ENCODE results near the gene PPIG.

DNA sequence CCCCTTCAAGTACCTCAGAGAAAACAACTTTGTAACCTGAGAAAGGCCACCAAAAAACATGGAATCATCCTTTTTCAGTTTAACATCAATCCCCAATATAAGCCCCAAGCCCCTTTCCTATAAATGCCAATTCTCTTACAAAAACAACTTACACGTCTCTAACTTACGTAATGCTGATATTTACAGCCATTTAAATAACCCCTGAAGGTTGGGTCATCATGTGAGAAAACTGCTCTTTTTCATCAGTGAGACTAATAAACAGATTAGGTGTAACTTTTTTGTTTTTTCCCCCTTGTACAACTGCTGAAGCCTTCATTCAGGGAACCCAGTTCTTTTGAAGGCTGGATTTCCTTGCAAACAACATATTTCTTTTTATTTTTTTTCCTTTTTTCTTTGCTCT, 14.2 kb upstream of the PPIG start:
- TF ChIP-seq, protein P1, sequence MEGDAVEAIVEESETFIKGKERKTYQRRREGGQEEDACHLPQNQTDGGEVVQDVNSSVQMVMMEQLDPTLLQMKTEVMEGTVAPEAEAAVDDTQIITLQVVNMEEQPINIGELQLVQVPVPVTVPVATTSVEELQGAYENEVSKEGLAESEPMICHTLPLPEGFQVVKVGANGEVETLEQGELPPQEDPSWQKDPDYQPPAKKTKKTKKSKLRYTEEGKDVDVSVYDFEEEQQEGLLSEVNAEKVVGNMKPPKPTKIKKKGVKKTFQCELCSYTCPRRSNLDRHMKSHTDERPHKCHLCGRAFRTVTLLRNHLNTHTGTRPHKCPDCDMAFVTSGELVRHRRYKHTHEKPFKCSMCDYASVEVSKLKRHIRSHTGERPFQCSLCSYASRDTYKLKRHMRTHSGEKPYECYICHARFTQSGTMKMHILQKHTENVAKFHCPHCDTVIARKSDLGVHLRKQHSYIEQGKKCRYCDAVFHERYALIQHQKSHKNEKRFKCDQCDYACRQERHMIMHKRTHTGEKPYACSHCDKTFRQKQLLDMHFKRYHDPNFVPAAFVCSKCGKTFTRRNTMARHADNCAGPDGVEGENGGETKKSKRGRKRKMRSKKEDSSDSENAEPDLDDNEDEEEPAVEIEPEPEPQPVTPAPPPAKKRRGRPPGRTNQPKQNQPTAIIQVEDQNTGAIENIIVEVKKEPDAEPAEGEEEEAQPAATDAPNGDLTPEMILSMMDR (IDR thresholded peaks at IDR 0.05; ENCODE audit: borderline replicate concordance, extremely low read depth, low read length, poor library complexity, severe bottlenecking), result no peak
- TF ChIP-seq EZH2 (IDR thresholded peaks at IDR 0.05; ENCODE audit: borderline replicate concordance, low read depth, low read length, severe bottlenecking), result no peak
